Uterus (tissue), 4 donors: ENCODE results near the gene COL18A1. TPM values are rescaled to one million over a fixed set of nuclear protein-coding genes. Genes with fewer than 3 reads are reported as not detected.

Experiments used
- DNase-seq, 2 donors: peaks; one replicate each; pipeline ENCODE4 v3.0.0-alpha.2; 2019 to 2020
- H3K27ac ChIP-seq, 2 donors: fragments of 200-600 bp; sonication (generic); 1 replicate in 1 of 2; 2 replicates in 1 of 2; pipeline ENCODE4 v1.5.1; 2016 to 2018
- H3K27me3 ChIP-seq, 2 donors: fragments of 200-600 bp; sonication (generic); one replicate each; pipeline ENCODE4 v1.5.1; 2018 to 2019; ENCODE audit warnings: control low read depth in 1 of 2
- H3K36me3 ChIP-seq, 2 donors: fragments of 200-600 bp; sonication (generic); one replicate each; pipeline ENCODE4 v1.5.1; 2019; ENCODE audit warnings: control low read depth in 1 of 2
- H3K4me1 ChIP-seq, 2 donors: fragments of 200-600 bp; sonication (generic); one replicate each; pipeline ENCODE4 v1.5.1; 2018 to 2019; ENCODE audit warnings: control low read depth in 1 of 2
- H3K4me3 ChIP-seq, 2 donors: fragments of 200-600 bp; sonication (generic); 1 replicate in 1 of 2; 2 replicates in 1 of 2; pipeline ENCODE4 v1.5.1; 2018 to 2019; ENCODE audit warnings: mild to moderate bottlenecking in 1 of 2
- H3K9me3 ChIP-seq, 2 donors: fragments of 200-600 bp; sonication (generic); one replicate each; pipeline ENCODE4 v1.5.1; 2019; ENCODE audit warnings: control low read depth in 1 of 2
- POLR2A ChIP-seq, 2 donors: fragments of 450-650 bp; IDR thresholded peaks; one replicate each; pipeline ENCODE4 v1.6.1; 2016; ENCODE audit warnings: antibody characterized with exemption in 2 of 2, mild to moderate bottlenecking in 1 of 2, moderate library complexity in 1 of 2
- intact Hi-C: fragments of 100-400 bp; cut with DNase I; formaldehyde crosslinking; loops from one replicate; pipeline ENCODE4 v1.15.1; 2023; ENCODE audit warnings: low total_unique reads
- total RNA-seq, 4 donors: library from RNA; depleted of rRNA in 3 of 4; stranded (reverse); fragments of >200 nt in 3 of 4; gene quantifications; one replicate each; pipeline versions ENCODE4 v1.1.0 to v1.2.4, GENCODE V29; 2014 to 2023
- TF ChIP-seq, protein P1 (sequence below), 4 experiments: fragments of 200-600 bp in 2 of 4; fragments of 450-650 bp in 2 of 4; sonication (generic) in 2 of 4; IDR thresholded peaks; one replicate each; pipeline ENCODE4 v1.5.1; 2016 to 2019; ENCODE audit warnings: antibody characterized with exemption in 4 of 4, mild to moderate bottlenecking in 2 of 4, moderate library complexity in 1 of 4
- donor health status: DM: yes; HTN: yes; CAD: no.

COL18A1 gene
- total RNA-seq, 4 donors from 2014 or later, result 73.0 to 223 (median 152) TPM

DNA sequence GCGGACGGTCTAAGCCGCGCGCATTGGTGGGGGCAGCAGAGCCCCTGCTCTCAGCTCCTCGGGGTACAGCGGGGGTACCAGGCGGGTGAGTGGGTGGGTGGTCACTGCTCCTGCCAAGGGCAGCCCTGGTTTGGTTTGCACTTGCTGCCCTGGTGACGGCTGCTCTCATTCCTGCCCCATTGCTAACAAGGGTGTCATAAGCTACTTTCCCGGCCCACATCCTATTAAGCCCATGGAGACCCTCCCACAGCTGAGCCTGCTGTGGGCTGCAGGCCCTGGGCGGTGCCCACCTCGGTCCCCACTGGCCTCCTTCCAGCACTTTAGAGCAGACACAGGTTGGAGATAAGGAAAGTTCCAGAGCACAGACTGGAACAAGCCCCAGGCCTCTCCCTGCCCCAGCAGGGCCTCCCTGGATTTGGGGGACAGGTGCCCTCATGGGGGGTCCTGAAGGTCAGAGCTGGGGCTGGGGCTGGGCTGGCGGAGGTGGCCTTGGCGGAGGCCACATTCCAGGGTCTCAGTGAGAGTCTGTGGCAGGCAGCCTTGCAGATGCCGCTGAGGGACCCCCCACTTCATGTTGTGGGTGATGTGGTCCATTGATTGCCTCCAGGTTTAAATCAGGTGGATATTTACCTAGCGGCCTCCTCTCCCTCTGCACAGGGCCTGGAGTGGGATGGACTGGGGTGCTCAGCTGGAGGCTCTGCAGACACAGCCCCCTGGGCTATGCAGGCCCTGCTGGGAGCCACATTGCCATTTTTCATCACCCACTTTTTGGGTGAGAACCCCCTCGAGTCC lies 27.0 kb downstream of the COL18A1 start:
- DNase-seq, result no peak
- TF ChIP-seq POLR2A (IDR thresholded peaks at IDR 0.05), result no peak
- TF ChIP-seq, protein P1, sequence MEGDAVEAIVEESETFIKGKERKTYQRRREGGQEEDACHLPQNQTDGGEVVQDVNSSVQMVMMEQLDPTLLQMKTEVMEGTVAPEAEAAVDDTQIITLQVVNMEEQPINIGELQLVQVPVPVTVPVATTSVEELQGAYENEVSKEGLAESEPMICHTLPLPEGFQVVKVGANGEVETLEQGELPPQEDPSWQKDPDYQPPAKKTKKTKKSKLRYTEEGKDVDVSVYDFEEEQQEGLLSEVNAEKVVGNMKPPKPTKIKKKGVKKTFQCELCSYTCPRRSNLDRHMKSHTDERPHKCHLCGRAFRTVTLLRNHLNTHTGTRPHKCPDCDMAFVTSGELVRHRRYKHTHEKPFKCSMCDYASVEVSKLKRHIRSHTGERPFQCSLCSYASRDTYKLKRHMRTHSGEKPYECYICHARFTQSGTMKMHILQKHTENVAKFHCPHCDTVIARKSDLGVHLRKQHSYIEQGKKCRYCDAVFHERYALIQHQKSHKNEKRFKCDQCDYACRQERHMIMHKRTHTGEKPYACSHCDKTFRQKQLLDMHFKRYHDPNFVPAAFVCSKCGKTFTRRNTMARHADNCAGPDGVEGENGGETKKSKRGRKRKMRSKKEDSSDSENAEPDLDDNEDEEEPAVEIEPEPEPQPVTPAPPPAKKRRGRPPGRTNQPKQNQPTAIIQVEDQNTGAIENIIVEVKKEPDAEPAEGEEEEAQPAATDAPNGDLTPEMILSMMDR (IDR thresholded peaks at IDR 0.05), result no peak
- Histone ChIP-seq H3K4me1 (peaks cover 0 to 29% of the 10 kb centered on the region in 2 donors), H3K27me3 (no peaks in the 10 kb centered on the region), H3K36me3 (no peaks in the 10 kb centered on the region), H3K9me3 (no peaks in the 10 kb centered on the region), H3K4me3 (no peak overlapping the region), H3K27ac (peak overlapping the region; percentile 33 to 68)
- intact Hi-C loops, result no loop called here

GRCh38 chr21:45432575-45433255 lies 27.8 kb downstream of the COL18A1 start:
- DNase-seq, result no peak
- Histone ChIP-seq H3K36me3 (no peaks in the 10 kb centered on the region), H3K27ac (peak overlapping the region; percentile 33 to 68), H3K9me3 (no peaks in the 10 kb centered on the region), H3K4me1 (peaks cover 0 to 21% of the 10 kb centered on the region in 2 donors), H3K27me3 (no peaks in the 10 kb centered on the region), H3K4me3 (no peak overlapping the region)
- TF ChIP-seq POLR2A (IDR thresholded peaks at IDR 0.05), result no peak
- TF ChIP-seq, protein P1 (IDR thresholded peaks at IDR 0.05), result no peak
- intact Hi-C loops, result no loop called here

DNA sequence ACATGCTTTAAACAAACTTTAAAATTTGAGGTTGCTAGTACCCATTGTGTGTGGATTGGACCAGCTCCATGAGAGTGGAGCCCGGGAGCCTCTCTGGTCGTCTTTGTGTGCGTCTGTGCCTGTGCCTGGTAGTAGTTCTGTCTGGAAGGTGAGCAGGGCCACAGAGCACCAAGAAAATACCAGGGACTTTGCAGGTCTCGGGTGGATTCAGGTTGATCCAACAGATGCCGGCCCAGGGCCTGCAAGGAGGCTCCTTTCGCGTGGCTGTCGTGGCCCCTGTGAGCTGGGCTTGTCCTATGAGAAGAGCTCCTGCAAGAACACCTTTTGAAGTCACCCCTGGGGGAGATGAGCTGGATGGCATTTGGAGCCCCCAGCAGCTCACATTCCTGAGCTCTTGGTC lies 28.3 kb downstream of the COL18A1 start:
- peaks cover 0 to 16% of the 10 kb centered on the region in 2 donors for H3K4me1 ChIP-seq
- H3K36me3 ChIP-seq, result no peaks in the 10 kb centered on the region
- no peak for DNase-seq
- no peaks in the 10 kb centered on the region for H3K27me3 ChIP-seq
- no peak for TF ChIP-seq POLR2A (IDR thresholded peaks at IDR 0.05)
- TF ChIP-seq, protein P1 (IDR thresholded peaks at IDR 0.05), result no peak
- H3K4me3 ChIP-seq, result no peak overlapping the region
- peak overlapping the region; percentile 33 to 68 for H3K27ac ChIP-seq
- intact Hi-C loops, result no loop called here
- no peaks in the 10 kb centered on the region for H3K9me3 ChIP-seq

GRCh38 chr21:45433911-45434644 lies 29.1 kb downstream of the COL18A1 start:
- Histone ChIP-seq H3K4me1 (peaks cover 4 to 23% of the 10 kb centered on the region in 2 donors), H3K36me3 (no peaks in the 10 kb centered on the region), H3K9me3 (no peaks in the 10 kb centered on the region), H3K27ac (no peak overlapping the region), H3K4me3 (no peak overlapping the region), H3K27me3 (no peaks in the 10 kb centered on the region)
- no peak for TF ChIP-seq POLR2A (IDR thresholded peaks at IDR 0.05)
- TF ChIP-seq, protein P1 (IDR thresholded peaks at IDR 0.05), result no peak
- DNase-seq, result no peak
- intact Hi-C loops, result no loop called here
